Measurements from ENCODE around the gene TP73.

TP73 gene

GRCh38 chr1:3651930-3652547 is at the start of gene TP73:
Gene TP73, plus strand, starts transcription at chr1:3652516. Its CDS starts 29,850 bp downstream, at chr1:3682366.
- DNase-seq: no peak

DNA sequence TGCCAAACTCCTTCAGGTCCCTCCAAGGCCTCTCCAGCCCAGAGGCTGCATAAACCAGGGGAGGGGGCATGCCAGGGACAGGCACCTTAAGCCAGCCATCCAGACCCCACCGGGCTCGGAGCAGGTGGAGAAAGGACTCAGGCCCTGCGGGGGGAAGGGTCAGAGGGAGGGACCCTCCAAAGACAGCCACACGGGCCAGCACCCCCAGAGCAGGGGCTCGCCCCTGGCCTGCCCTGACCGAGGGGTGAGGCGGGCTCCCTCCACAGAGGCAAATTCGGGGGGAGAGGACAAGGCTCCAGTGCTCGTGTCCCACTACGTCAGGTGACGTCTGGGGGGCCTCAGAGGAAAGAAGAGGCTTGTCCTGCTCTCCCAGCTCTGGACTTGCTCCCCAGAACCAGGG is 49.2 kb upstream of the TP73 start:
- no peak for DNase-seq

DNA sequence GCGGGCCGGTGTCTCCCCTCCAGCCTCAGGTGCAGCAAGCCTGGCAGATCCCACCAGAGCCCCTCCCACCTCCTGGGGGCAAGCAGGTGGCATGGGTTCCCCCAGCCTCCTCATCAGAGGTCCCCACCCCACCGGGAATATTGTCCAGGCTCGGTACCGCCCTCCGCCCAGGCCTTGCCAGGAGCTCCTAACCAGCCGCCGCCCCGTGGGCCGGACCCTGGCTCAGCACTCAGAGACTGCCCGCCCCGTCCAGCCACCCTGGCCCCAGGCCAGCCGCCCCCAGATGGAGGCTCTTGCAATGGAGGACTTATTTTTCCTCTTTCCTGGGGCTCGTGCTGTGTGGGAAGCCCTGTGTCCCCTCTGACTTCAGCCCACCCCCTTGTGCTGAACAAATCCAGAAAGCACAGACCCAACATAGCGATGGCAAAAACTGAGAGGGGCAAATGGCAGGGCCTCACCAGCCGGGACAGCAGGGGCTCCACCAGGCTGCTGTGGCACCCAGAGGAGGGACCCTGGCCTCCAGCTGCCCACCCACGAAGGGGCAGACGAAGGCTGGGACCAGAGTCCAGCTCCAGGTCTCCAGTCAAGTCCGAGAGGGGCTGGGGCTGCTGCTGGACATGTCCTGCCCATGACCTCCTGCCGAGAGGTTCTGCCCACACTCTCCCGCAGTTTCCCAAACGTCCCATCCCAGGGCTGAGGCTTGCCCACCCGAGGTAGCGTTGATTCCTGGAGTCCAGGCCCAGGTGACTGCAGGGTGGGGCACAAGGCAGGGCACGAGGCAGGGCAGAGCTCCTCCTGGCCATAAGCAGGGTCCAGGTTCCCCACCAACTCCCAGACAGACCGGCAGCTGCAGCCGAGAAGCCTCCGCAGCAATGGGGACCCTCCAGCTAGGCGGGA is 48.5 kb upstream of the TP73 start:
- DNase-seq: no peak

- no peak for DNase-seq
Measured at GRCh38 chr1:3604468-3604974, 47.8 kb upstream of the TP73 start.

DNA sequence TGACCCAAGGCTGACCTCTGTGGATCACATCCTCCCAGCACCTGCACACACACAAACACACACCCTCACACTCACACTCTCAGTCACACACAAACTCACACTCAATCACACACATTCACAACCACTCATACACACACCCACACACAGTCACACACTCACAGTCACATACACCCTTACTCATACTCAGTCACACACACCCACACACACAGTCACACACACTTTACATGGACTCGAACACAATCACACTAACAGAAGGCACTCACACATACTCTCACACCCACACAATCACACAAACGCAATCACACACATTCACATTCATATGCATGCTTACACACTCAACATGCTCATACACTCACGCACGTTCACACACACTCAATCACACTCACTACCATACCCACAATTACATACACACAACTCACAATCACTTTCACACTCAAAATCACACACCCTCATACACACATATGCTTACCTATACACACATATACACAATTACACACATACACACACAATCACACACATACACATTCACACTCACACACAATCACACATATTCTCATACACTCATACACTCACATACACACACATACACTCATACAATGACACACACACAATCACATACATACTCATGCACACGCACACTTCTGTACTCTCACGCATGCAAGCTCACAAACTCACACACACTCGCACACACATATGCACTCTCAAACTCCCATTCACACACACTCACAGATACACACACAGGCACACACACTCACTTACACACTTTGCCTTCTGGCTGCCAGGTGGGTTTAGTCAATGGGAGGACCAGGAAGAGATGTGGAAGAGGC is 47.1 kb upstream of the TP73 start:
- no peak for DNase-seq

- no peak for DNase-seq
Measured at GRCh38 chr1:3606779-3607702, 45.3 kb upstream of the TP73 start.

GRCh38 chr1:3607703-3608065 is 44.6 kb upstream of the TP73 start:
- no peak for DNase-seq

GRCh38 chr1:3608154-3608553 is 44.2 kb upstream of the TP73 start:
- DNase-seq: no peak

GRCh38 chr1:3609016-3609768 is 43.1 kb upstream of the TP73 start:
- DNase-seq: no peak

DNA sequence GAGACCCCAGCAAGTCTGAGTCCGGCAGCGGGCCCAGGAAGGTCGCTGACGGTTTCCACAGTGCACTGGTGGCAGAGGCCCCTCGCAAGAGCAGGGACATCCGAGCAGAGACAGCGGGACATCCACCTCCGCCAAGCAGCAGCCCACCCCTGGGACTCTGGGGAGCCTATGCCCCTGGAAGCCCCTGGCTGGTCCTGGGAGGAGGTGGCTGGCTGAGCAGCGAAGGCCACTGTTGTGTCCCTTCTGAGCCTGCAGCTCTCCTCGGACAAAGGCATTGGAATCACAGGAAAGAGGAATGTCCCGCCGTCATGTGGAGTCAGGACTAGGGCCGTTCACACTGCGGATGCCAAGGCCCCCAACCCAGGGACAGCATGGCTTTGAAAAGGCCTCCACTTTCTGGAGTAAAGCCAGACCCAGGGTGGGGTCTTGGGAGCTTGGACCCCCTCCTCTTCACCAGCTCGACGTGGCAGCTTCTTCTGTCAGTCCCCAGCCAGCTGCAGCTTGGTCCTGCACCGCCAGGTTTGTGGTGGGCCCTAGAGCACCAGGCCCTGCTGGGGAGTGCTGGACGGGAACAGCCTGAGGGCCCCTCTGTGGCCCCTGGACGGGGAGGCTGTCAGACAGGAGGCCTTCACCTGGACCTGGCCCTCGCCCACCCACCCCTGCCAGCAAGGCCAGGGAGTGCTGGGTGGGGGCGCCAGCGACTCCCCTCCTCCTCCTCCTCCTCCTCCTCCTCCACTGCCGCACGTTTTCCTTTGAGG is 42.4 kb upstream of the TP73 start:
- DNase-seq: no peak

- no peak for DNase-seq
Measured at GRCh38 chr1:3610527-3611169, 41.7 kb upstream of the TP73 start.

GRCh38 chr1:3611170-3612019 is 40.9 kb upstream of the TP73 start, which contains the start of gene MEGF6:
Gene MEGF6, minus strand, starts transcription at chr1:3611508. Its CDS starts 240 bp downstream, at chr1:3611268.
- no peak for DNase-seq

DNA sequence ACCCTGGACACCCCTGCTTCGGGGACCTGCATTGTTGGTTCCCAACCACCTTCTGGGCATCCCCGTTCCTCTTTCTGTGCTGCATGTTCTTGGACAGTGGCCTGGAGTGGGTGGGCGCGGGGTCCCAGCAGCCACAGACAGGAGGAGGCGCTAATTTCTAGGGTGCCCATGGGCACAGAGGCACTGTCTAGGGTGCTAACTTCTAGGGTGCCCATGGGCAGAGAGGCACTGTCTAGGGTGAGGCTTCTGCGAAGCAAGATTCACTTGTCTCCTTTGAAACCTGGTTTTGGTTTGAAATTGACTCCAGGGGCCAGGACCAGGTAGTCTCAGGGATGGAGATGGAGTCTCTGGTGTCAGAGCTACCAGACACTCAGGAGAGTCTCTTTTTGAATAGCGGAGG is 40.2 kb upstream of the TP73 start:
- no peak for DNase-seq

DNA sequence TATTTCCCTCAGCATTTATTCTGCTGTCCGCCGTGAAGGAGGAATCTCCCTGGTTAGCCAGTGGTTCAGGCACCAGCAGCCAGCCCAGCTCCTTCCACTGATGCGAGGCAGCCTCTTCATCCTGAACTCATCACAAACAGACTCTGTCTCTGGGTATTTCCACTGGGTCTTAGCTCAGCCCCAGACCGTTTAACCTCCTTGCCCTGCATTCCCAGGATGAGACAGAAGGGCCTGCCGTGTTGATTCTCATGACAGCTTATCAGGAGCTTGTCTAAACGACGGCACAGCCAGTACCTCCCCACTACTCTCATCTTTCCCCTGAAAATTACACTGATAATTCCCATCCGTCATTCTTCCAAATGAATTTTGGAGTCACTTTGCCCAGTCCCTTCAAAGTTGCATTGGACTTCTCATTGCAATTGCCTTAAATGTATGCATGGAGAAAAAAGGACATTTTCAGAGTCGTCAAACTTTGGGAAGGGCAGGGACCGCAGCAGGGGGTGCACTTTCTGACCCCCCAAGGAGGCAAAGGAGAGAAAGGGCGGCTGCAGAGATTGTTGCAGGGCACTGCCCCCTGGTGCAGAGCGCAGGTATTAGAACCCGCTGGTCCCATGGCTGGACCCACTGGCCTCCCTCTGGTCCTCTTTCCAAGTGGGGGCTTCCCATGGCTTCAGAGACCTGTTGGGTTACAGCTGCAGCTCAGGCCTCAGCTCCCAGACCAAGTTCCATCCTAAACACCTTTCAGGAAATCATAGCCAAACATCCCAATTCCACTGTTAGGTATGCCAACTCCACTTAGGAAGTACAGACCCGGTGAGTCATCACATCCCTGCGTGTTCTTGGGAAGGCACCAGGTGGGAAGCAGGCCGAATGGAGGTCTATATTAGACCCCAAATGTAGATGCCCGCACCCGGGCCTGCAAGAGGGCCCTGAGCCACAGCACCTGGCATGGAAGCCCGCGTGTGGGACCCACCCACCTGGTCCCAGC is 37.3 kb upstream of the TP73 start:
- DNase-seq: no peak

GRCh38 chr1:3616861-3617260 is 35.5 kb upstream of the TP73 start:
- no peak for DNase-seq

DNA sequence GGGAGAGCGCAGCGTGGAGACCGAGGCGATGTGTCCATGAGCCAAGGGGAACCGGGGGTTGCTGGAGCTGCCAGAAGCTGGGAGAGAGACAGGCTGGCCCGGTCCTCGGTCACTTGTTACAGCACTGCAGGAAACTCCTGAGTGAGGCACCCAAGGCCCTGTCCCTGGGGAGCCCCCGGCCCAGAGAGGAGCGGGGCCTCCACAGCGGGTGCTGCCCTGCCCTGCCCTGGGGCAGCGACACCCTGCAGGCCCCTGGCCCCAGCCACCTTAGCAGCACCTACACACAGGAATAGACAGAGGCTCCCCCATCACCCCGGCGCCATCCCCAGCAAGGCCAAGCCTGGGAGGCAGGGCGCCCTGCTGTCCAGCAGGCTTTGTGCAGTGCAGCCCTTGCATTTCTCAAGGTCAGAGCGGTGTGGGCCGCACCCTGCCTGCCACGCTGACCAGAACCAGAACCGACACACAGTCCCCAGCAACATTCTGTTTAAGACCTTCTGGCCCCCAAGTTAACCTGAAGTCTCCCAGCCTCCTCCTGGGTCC is 34.4 kb upstream of the TP73 start:
- DNase-seq: no peak

- no peak for DNase-seq
Measured at GRCh38 chr1:3618531-3618880, 33.8 kb upstream of the TP73 start.

Data from NCI-H1436 treated with DMSO at 0.1 percent for 48 hours (cell line).